22Rv1 (cell line): ENCODE results near the gene SFMBT1.

Experiments used
- ZFX ChIP-seq: fragments of 450-650 bp; IDR thresholded peaks from 2 replicates; pipeline ENCODE4 v1.6.1; 2017; ENCODE audit warnings: antibody characterized with exemption, borderline replicate concordance
- TF ChIP-seq, protein P1 (sequence below): fragments of 450-650 bp; IDR thresholded peaks from 2 replicates; pipeline ENCODE4 v1.5.1; 2017; ENCODE audit warnings: mild to moderate bottlenecking

GRCh38 chr3:52881871-52882270 is 164.0 kb downstream of the SFMBT1 start:
- TF ChIP-seq, protein P1, sequence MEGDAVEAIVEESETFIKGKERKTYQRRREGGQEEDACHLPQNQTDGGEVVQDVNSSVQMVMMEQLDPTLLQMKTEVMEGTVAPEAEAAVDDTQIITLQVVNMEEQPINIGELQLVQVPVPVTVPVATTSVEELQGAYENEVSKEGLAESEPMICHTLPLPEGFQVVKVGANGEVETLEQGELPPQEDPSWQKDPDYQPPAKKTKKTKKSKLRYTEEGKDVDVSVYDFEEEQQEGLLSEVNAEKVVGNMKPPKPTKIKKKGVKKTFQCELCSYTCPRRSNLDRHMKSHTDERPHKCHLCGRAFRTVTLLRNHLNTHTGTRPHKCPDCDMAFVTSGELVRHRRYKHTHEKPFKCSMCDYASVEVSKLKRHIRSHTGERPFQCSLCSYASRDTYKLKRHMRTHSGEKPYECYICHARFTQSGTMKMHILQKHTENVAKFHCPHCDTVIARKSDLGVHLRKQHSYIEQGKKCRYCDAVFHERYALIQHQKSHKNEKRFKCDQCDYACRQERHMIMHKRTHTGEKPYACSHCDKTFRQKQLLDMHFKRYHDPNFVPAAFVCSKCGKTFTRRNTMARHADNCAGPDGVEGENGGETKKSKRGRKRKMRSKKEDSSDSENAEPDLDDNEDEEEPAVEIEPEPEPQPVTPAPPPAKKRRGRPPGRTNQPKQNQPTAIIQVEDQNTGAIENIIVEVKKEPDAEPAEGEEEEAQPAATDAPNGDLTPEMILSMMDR = no peak
- TF ChIP-seq ZFX = no peak
